HCT116 (cell line): ENCODE results near the gene RAB38.

Experiments
- CTCF ChIP-seq, 3 experiments: fragments of 200-600 bp in 1 of 3; sonication (generic) in 1 of 3; IDR thresholded peaks in 2 of 3; conservative IDR thresholded peaks in 1 of 3; 2 replicates each; pipeline ENCODE4 v1.5.1; 2012 to 2017; ENCODE audit warnings: low read depth in 2 of 3, low read length in 2 of 3, antibody characterized with exemption in 1 of 3, borderline replicate concordance in 1 of 3, control low read depth in 1 of 3, mild to moderate bottlenecking in 1 of 3, mixed read lengths in 1 of 3, mixed run types in 1 of 3, moderate library complexity in 1 of 3; ENCODE audit not compliant: insufficient read depth in 1 of 3
- ELF1 ChIP-seq: IDR thresholded peaks from 2 replicates; pipeline ENCODE4 v1.6.1; 2012; ENCODE audit warnings: low read depth, borderline replicate concordance
- EZH2 ChIP-seq: fragments of 200-600 bp; sonication (generic); IDR thresholded peaks from 2 replicates; pipeline ENCODE4 v1.6.1; 2017; ENCODE audit warnings: antibody characterized with exemption, mixed run types
- EZH2phosphoT487 ChIP-seq: fragments of 200-600 bp; IDR thresholded peaks from 2 replicates; pipeline ENCODE4 v1.6.1; 2018; ENCODE audit warnings: antibody characterized with exemption, borderline replicate concordance
- MAX ChIP-seq: IDR thresholded peaks from 2 replicates; pipeline ENCODE4 v1.6.1; 2012
- POLR2A ChIP-seq: IDR thresholded peaks from 2 replicates; pipeline ENCODE4 v1.7.0; 2011; ENCODE audit warnings: borderline replicate concordance; ENCODE audit not compliant: insufficient read depth, insufficient read length; ENCODE audit errors: extremely low read depth
- POLR2AphosphoS5 ChIP-seq: IDR thresholded peaks from 2 replicates; pipeline ENCODE4 v1.6.1; 2011; ENCODE audit warnings: mild to moderate bottlenecking, low read depth, low read length, moderate library complexity
- RAD21 ChIP-seq: IDR thresholded peaks from 2 replicates; pipeline ENCODE4 v1.6.1; 2012; ENCODE audit warnings: low read depth, mild to moderate bottlenecking
- SIN3A ChIP-seq: IDR thresholded peaks from 2 replicates; pipeline ENCODE4 v1.6.1; 2012; ENCODE audit warnings: low read depth
- TCF7L2 ChIP-seq: IDR thresholded peaks from 2 replicates; pipeline ENCODE4 v1.7.0; 2011; ENCODE audit warnings: borderline replicate concordance, inconsistent platforms; ENCODE audit not compliant: insufficient read depth, insufficient read length; ENCODE audit errors: extremely low read depth
- YY1 ChIP-seq: IDR thresholded peaks from 2 replicates; pipeline ENCODE4 v1.6.1; 2011; ENCODE audit warnings: low read length, low read depth, moderate library complexity, mild to moderate bottlenecking; ENCODE audit not compliant: insufficient replicate concordance; ENCODE audit errors: extremely low read depth
- ZNF274 ChIP-seq: fragments of 200-500 bp; sonication (Bioruptor generic); IDR thresholded peaks from 2 replicates; pipeline ENCODE4 v1.6.1; 2014; ENCODE audit warnings: mild to moderate bottlenecking, low read depth, low read length, inconsistent platforms

- no peak for TF ChIP-seq RAD21
- TF ChIP-seq POLR2AphosphoS5: no peak
- TF ChIP-seq ZNF274: no peak
- no peak for TF ChIP-seq SIN3A
- no peak for TF ChIP-seq YY1
- no peak for TF ChIP-seq EZH2phosphoT487
- TF ChIP-seq POLR2A: no peak
- TF ChIP-seq CTCF (IDR thresholded peaks at IDR 0.05 in 2 of 3, conservative IDR thresholded peaks at IDR 0.05 in 1 of 3; ENCODE audit: borderline replicate concordance in 1 of 3, insufficient read depth in 1 of 3, low read depth in 2 of 3, low read length in 2 of 3): no peak
- no peak for TF ChIP-seq MAX
- no peak for TF ChIP-seq EZH2
- no peak for TF ChIP-seq TCF7L2
- no peak for TF ChIP-seq ELF1
Measured at GRCh38 chr11:88102598-88102934, 72.7 kb downstream of the RAB38 start.
